Type B pancreatic cell (in vitro differentiated cells): ENCODE data around the gene GCC1. TPM values are rescaled to one million over a fixed set of nuclear protein-coding genes. Genes with fewer than 3 reads are reported as not detected.
A peak's percentile ranks its signal among the peaks of the same experiment; 100 is the strongest.

Source experiments
- DNase-seq: peaks from one replicate; pipeline ENCODE4 v3.0.0; 2021; ENCODE audit warnings: mixed read lengths; ENCODE audit not compliant: unreplicated experiment; ENCODE audit errors: extremely low spot score
- H3K27ac Mint-ChIP-seq: 2 replicates; pipeline ENCODE4 v1.8.0; 2021; ENCODE audit warnings: mild to moderate bottlenecking, mixed read lengths
- H3K27me3 Mint-ChIP-seq: 2 replicates; pipeline ENCODE4 v1.8.0; 2021; ENCODE audit warnings: mixed read lengths
- H3K36me3 Mint-ChIP-seq: 2 replicates; pipeline ENCODE4 v1.8.0; 2021; ENCODE audit warnings: mixed read lengths
- H3K4me1 Mint-ChIP-seq: one replicate; pipeline ENCODE4 v1.8.0; 2021; ENCODE audit warnings: mixed read lengths; ENCODE audit not compliant: unreplicated experiment
- H3K4me3 Mint-ChIP-seq: 2 replicates; pipeline ENCODE4 v1.8.0; 2021; ENCODE audit warnings: mild to moderate bottlenecking, mixed read lengths
- H3K9me3 Mint-ChIP-seq: 2 replicates; pipeline ENCODE4 v1.8.0; 2021; ENCODE audit warnings: mixed read lengths
- total RNA-seq: library from RNA; stranded (reverse); gene quantifications from 2 replicates; pipeline ENCODE4 v1.2.1, GENCODE V29; 2021; ENCODE audit warnings: low replicate concordance
- TF ChIP-seq, protein P1 (sequence below): fragments of 200-600 bp; sonication (generic); conservative IDR thresholded peaks from 2 replicates; pipeline ENCODE4 v1.5.0; 2021; ENCODE audit warnings: antibody characterized with exemption, mild to moderate bottlenecking

Gene GCC1
- total RNA-seq, 1 donor from 2014 or later, result 15.6 TPM

- no peak overlapping the region for H3K27ac Mint-ChIP-seq
- no peak overlapping the region for H3K4me3 Mint-ChIP-seq
- TF ChIP-seq, protein P1, sequence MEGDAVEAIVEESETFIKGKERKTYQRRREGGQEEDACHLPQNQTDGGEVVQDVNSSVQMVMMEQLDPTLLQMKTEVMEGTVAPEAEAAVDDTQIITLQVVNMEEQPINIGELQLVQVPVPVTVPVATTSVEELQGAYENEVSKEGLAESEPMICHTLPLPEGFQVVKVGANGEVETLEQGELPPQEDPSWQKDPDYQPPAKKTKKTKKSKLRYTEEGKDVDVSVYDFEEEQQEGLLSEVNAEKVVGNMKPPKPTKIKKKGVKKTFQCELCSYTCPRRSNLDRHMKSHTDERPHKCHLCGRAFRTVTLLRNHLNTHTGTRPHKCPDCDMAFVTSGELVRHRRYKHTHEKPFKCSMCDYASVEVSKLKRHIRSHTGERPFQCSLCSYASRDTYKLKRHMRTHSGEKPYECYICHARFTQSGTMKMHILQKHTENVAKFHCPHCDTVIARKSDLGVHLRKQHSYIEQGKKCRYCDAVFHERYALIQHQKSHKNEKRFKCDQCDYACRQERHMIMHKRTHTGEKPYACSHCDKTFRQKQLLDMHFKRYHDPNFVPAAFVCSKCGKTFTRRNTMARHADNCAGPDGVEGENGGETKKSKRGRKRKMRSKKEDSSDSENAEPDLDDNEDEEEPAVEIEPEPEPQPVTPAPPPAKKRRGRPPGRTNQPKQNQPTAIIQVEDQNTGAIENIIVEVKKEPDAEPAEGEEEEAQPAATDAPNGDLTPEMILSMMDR, result no peak
- peaks cover 10% of the 10 kb centered on the region for H3K36me3 Mint-ChIP-seq
- DNase-seq, result no peak
- no peaks in the 10 kb centered on the region for H3K9me3 Mint-ChIP-seq
- H3K27me3 Mint-ChIP-seq, result peaks cover 12% of the 10 kb centered on the region
- H3K4me1 Mint-ChIP-seq, result peaks cover 6% of the 10 kb centered on the region
Observed at GRCh38 chr7:127594490-127594889, 9.1 kb upstream of the GCC1 start.

DNA sequence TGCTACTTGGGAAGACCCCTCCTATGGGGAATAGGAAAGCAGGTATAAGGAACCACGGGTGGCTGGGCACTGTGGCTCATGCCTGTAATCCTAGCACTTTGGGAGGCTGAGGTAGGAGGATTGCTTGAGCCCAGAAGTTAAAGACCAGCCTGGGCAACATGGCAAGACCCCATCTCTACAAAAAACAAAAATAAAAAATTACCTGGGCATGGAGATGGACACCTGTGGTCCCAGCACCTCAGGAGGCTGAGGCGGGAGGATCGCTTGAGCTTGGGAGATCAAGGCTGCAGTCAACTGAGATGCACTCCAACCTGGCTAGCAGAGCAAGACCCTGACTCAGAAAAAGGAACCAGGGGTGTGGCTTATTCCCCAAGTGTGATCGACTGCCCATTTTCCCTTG, 7.2 kb upstream of the GCC1 start:
- Mint-ChIP-seq H3K27ac (no peak overlapping the region), H3K9me3 (no peaks in the 10 kb centered on the region), H3K4me1 (peaks cover 9% of the 10 kb centered on the region), H3K4me3 (no peak overlapping the region), H3K27me3 (peaks cover 6% of the 10 kb centered on the region), H3K36me3 (peaks cover 10% of the 10 kb centered on the region)
- DNase-seq, result no peak
- TF ChIP-seq, protein P1, result no peak

DNA sequence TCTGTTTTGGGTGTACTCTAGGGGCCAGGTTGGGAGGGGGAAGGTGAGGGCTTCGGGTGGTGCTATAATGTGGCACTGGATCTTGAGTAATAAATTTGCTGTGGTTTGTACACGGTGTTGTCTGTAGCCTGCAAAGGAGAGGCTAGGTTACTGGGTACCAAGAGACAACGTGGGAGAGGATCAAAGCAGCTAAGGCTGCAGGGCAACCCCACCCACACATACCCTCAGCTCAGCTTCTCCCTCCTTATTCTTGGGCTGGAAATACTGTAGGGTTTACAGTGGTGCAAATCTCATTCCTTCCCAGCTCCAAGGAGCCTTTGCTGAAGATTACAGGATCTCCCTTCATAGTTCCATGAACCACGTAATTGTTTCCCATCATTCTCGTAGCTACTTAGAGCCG, 6.2 kb upstream of the GCC1 start:
- Mint-ChIP-seq H3K27me3 (peaks cover 2% of the 10 kb centered on the region), H3K9me3 (no peaks in the 10 kb centered on the region), H3K27ac (no peak overlapping the region), H3K4me1 (peaks cover 9% of the 10 kb centered on the region), H3K36me3 (peaks cover 10% of the 10 kb centered on the region), H3K4me3 (peak overlapping the region; percentile 31)
- TF ChIP-seq, protein P1, result no peak
- no peak for DNase-seq

DNA sequence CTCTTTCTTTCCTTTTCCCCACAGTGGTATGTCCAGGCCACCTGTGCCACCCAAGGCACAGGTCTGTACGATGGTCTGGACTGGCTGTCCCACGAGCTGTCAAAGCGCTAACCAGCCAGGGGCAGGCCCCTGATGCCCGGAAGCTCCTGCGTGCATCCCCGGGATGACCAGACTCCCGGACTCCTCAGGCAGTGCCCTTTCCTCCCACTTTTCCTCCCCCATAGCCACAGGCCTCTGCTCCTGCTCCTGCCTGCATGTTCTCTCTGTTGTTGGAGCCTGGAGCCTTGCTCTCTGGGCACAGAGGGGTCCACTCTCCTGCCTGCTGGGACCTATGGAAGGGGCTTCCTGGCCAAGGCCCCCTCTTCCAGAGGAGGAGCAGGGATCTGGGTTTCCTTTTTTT, 5.8 kb upstream of the GCC1 start:
- H3K36me3 Mint-ChIP-seq, result peaks cover 10% of the 10 kb centered on the region
- peak overlapping the region; percentile 31 for H3K4me3 Mint-ChIP-seq
- TF ChIP-seq, protein P1, result no peak
- H3K4me1 Mint-ChIP-seq, result peaks cover 9% of the 10 kb centered on the region
- H3K9me3 Mint-ChIP-seq, result no peaks in the 10 kb centered on the region
- H3K27me3 Mint-ChIP-seq, result peaks cover 2% of the 10 kb centered on the region
- H3K27ac Mint-ChIP-seq, result no peak overlapping the region
- DNase-seq, result no peak

DNA sequence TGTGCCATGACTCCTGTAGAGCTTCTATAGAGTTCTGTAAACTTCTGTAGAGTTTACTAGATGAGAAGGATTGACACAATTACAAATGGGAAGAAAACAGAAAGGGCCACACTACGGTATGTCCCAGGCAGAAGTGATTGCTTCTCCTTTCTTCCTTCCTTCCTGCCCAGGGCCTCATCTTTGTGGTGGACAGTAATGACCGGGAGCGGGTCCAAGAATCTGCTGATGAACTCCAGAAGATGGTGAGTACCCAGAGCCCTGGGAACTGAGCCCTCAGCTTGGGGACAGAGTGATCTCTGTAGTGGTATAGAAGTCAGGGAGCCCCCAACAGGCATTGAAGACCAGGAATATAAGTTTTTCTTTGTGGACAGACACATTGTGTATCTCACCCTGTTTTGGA, 4.5 kb upstream of the GCC1 start:
- Mint-ChIP-seq H3K36me3 (peaks cover 10% of the 10 kb centered on the region), H3K27me3 (peaks cover 2% of the 10 kb centered on the region), H3K4me3 (peak overlapping the region; percentile 97), H3K27ac (peak overlapping the region; percentile 94), H3K9me3 (no peaks in the 10 kb centered on the region), H3K4me1 (peaks cover 9% of the 10 kb centered on the region)
- DNase-seq, result no peak
- TF ChIP-seq, protein P1, result no peak
